Measurements from ENCODE around the gene SPIN1. TPM values are rescaled to one million over a fixed set of nuclear protein-coding genes. Genes with fewer than 3 reads are reported as not detected.

SPIN1 gene
- total and polyA plus RNA-seq, 2 donors (not counting 3 experiments of a cell fraction or from before 2014, with no cell fraction given) = 38.1 to 56.8 TPM

DNA sequence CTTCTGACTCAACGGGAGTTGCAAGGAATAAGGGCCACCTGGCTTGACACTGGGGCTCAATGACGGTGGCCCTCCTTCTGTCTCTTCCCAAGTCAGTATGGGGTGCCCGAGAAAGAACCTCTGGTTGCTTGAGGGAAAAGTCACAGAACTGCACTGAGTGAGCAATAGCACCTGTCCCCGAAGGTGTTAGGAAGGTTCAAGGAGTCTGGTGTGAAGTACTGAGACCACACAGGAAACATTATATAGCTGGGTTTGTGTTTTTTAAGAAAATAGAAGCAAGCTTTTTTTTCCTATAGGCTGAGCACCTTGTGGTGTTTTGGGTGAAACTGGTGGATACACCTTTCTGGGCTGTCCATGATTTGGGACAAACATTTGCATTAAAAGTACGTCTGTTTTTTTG is 62.9 kb downstream of the SPIN1 start:
- peaks cover 12% of the 10 kb centered on the region for H3K79me2 ChIP-seq (ENCODE audit: control insufficient read depth, insufficient read depth, low read length)
- no peak overlapping the region for H3K27ac ChIP-seq (ENCODE audit: insufficient read depth, low read depth, low read length)
- CTCF ChIA-PET = no interaction called here
- POLR2A ChIA-PET = no interaction called here
- FAIRE-seq (no peak), DNase-seq (ENCODE audit: low read depth, low spot score) (no peak)
- H3K9ac ChIP-seq (replicated peaks; ENCODE audit: extremely low read depth, insufficient read depth, low read length) = no peak overlapping the region
- H3K9me3 ChIP-seq (replicated peaks; ENCODE audit: control insufficient read depth, insufficient read depth, low read length) = no peaks in the 10 kb centered on the region
- BruUV-seq (replicated peaks) = no TSS peak
- H3K4me3 ChIP-seq (replicated peaks in 1 of 3; ENCODE audit: insufficient read depth in 1 of 3, low read depth in 1 of 3, low read length in 3 of 3) = no peak overlapping the region
- dilution Hi-C loops (cut with MboI; ENCODE audit: extremely low pct_ligation_motif_present, low sequenced_read_pairs) = no loop called here
- H3K9me1 ChIP-seq (replicated peaks; ENCODE audit: control insufficient read depth, extremely low read depth, insufficient read depth, low read length) = no peaks in the 10 kb centered on the region
- no peak overlapping the region for H2AFZ ChIP-seq (ENCODE audit: low read depth, low read length)
- H3K4me1 ChIP-seq (ENCODE audit: control insufficient read depth, extremely low read depth, insufficient read depth, low read length) = no peaks in the 10 kb centered on the region
- no peaks in the 10 kb centered on the region for H3K27me3 ChIP-seq (ENCODE audit: control insufficient read depth in 2 of 2, insufficient read depth in 2 of 2, low read length in 2 of 2)
- TF ChIP-seq MYC (IDR thresholded peaks at IDR 0.05; ENCODE audit: low read depth, low read length) (no peak), GATA2 (IDR thresholded peaks at IDR 0.05; ENCODE audit: insufficient read depth, insufficient read length, low read depth, low read length) (no peak), POLR2A (IDR thresholded peaks at IDR 0.05; ENCODE audit: low read depth, low read length) (no peak), JUN (IDR thresholded peaks at IDR 0.05; ENCODE audit: borderline replicate concordance, insufficient read depth, insufficient read length, low read depth) (no peak), EZH2 (IDR thresholded peaks at IDR 0.05; ENCODE audit: borderline replicate concordance, low read depth, low read length, severe bottlenecking) (no peak), FOS (IDR thresholded peaks at IDR 0.05; ENCODE audit: borderline replicate concordance, insufficient read depth, low read length) (no peak), POLR2AphosphoS5 (IDR thresholded peaks at IDR 0.05; ENCODE audit: insufficient read depth, low read depth, low read length) (no peak)
- TF ChIP-seq, protein P1, sequence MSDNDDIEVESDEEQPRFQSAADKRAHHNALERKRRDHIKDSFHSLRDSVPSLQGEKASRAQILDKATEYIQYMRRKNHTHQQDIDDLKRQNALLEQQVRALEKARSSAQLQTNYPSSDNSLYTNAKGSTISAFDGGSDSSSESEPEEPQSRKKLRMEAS (IDR thresholded peaks at IDR 0.05; ENCODE audit: insufficient read depth, insufficient read length) = no peak
- TF ChIP-seq, protein P2, sequence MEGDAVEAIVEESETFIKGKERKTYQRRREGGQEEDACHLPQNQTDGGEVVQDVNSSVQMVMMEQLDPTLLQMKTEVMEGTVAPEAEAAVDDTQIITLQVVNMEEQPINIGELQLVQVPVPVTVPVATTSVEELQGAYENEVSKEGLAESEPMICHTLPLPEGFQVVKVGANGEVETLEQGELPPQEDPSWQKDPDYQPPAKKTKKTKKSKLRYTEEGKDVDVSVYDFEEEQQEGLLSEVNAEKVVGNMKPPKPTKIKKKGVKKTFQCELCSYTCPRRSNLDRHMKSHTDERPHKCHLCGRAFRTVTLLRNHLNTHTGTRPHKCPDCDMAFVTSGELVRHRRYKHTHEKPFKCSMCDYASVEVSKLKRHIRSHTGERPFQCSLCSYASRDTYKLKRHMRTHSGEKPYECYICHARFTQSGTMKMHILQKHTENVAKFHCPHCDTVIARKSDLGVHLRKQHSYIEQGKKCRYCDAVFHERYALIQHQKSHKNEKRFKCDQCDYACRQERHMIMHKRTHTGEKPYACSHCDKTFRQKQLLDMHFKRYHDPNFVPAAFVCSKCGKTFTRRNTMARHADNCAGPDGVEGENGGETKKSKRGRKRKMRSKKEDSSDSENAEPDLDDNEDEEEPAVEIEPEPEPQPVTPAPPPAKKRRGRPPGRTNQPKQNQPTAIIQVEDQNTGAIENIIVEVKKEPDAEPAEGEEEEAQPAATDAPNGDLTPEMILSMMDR (IDR thresholded peaks at IDR 0.05; ENCODE audit: extremely low read depth in 1 of 2, insufficient read depth in 1 of 2, low read depth in 1 of 2, low read length in 2 of 2) = no peak
- peaks cover 4% of the 10 kb centered on the region in 2 experiments for H3K36me3 ChIP-seq (ENCODE audit: control insufficient read depth in 2 of 2, extremely low read depth in 1 of 2, insufficient read depth in 2 of 2, low read length in 2 of 2)
- H3K4me2 ChIP-seq (ENCODE audit: insufficient read depth, low read length) = no peak overlapping the region
- intact Hi-C loops (cut with micrococcal nuclease) = no loop called here
- H4K20me1 ChIP-seq (replicated peaks; ENCODE audit: control insufficient read depth, extremely low read depth, insufficient read depth, low read length) = peaks cover 2% of the 10 kb centered on the region
